GM12878 (cell line): ENCODE results near the gene NGDN. TPM values are rescaled to one million over a fixed set of nuclear protein-coding genes. Genes with fewer than 3 reads are reported as not detected.

Experiments used
- ATAC-seq: fragments of 200-7000 bp; cut with Tn5 transposase; 3 replicates; pipeline ENCODE4 v1.9.1; 2020; ENCODE audit warnings: mild to moderate bottlenecking, moderate library complexity
- BruUV-seq: library from RNA; stranded (reverse); fragments of 400-500 nt; replicated peaks from 2 replicates; lab custom pipeline; 2021; lab: Mats Ljungman, UMichigan
- CTCF ChIA-PET: fragments of 300-600 bp; sonication (Branson Sonifier 250); formaldehyde crosslinking; extraction: SDS; loops from one replicate; lab custom pipeline; 2021; ENCODE audit warnings: inconsistent platforms; lab: Yijun Ruan, JAX
- POLR2A ChIA-PET: fragments of 350-600 bp; formaldehyde crosslinking; extraction: SDS; loops from one replicate; lab custom pipeline; 2021; ENCODE audit warnings: inconsistent platforms; lab: Charles Lee
- RAD21 ChIA-PET: fragments of 300-600 bp; sonication (Branson Sonifier 250); formaldehyde crosslinking; loops from one replicate; lab custom pipeline; 2023; ENCODE audit warnings: antibody characterized with exemption; ENCODE audit not compliant: unreplicated experiment; lab: Charles Lee
- SMC1A ChIA-PET: fragments of 300-600 bp; sonication (Branson Sonifier 250); formaldehyde crosslinking; loops from one replicate; lab custom pipeline; 2023; ENCODE audit not compliant: unreplicated experiment, uncharacterized antibody; lab: Charles Lee
- DNase-seq: peaks from one replicate; pipeline ENCODE4 v3.0.0-alpha.2; 2011; ENCODE audit warnings: low read depth, low spot score
- FAIRE-seq: peaks from 3 replicates; lab custom pipeline; 2011; peaks lifted over from hg19 to GRCh38; lab: Jason Lieb, UNC
- H2AFZ ChIP-seq: 2 replicates; pipeline ENCODE4 v1.6.0; 2011; ENCODE audit warnings: low read depth, low read length, control low read depth; ENCODE audit not compliant: control insufficient read depth
- H3K27ac ChIP-seq: 2 replicates; pipeline ENCODE4 v1.5.1; 2011; ENCODE audit warnings: control low read depth; ENCODE audit not compliant: control insufficient read depth, insufficient read depth
- H3K27me3 ChIP-seq, 2 experiments: replicated peaks in 1 of 2; 2 replicates each; pipeline versions ENCODE4 v1.6.0 to v1.6.1; 2011; ENCODE audit warnings: low read length in 1 of 2; ENCODE audit not compliant: control insufficient read depth in 2 of 2, insufficient read depth in 2 of 2
- H3K36me3 ChIP-seq, 2 experiments: 2 replicates each; pipeline ENCODE4 v1.5.1; 2011; ENCODE audit warnings: low read length in 1 of 2; ENCODE audit not compliant: control insufficient read depth in 2 of 2, insufficient read depth in 2 of 2
- H3K4me1 ChIP-seq: 2 replicates; pipeline ENCODE4 v1.6.1; 2011; ENCODE audit warnings: mild to moderate bottlenecking, low read length, moderate library complexity, mixed read lengths; ENCODE audit not compliant: control insufficient read depth, insufficient read depth
- H3K4me2 ChIP-seq: 2 replicates; pipeline ENCODE4 v1.6.0; 2011; ENCODE audit warnings: control low read depth; ENCODE audit not compliant: control insufficient read depth, insufficient read depth
- H3K4me3 ChIP-seq: fragments of 200-600 bp; sonication (generic); 2 replicates; pipeline ENCODE4 v1.5.1; 2016
- H3K79me2 ChIP-seq: 2 replicates; pipeline ENCODE4 v1.6.0; 2011; ENCODE audit warnings: low read length; ENCODE audit not compliant: control insufficient read depth, insufficient read depth
- H3K9ac ChIP-seq: 2 replicates; pipeline ENCODE4 v1.8.0; 2011; ENCODE audit warnings: low read length, control low read depth, mixed read lengths; ENCODE audit not compliant: control insufficient read depth, insufficient read depth
- H3K9me3 ChIP-seq: replicated peaks from 3 replicates; pipeline ENCODE4 v1.5.1; 2011; ENCODE audit warnings: mild to moderate bottlenecking, low read length; ENCODE audit not compliant: control insufficient read depth, insufficient read depth
- H4K20me1 ChIP-seq: 2 replicates; pipeline ENCODE4 v1.6.0; 2011; ENCODE audit not compliant: control insufficient read depth, insufficient read depth
- CHD2 ChIP-seq: IDR thresholded peaks from 2 replicates; pipeline ENCODE4 v1.6.1; 2011; ENCODE audit warnings: low read depth, low read length, improper control_type of control experiment, borderline replicate concordance
- E2F4 ChIP-seq: IDR thresholded peaks from 2 replicates; pipeline ENCODE4 v1.6.1; 2012; ENCODE audit warnings: low read depth, low read length, improper control_type of control experiment
- EP300 ChIP-seq, 2 experiments: fragments of 150-350 bp in 1 of 2; IDR thresholded peaks; 2 replicates each; pipeline ENCODE4 v1.6.1; 2011 to 2012; ENCODE audit warnings: low read depth in 2 of 2, low read length in 2 of 2, borderline replicate concordance in 1 of 2, improper control_type of control experiment in 1 of 2, inconsistent platforms in 1 of 2; ENCODE audit not compliant: control insufficient read depth in 1 of 2
- KLF5 ChIP-seq: fragments of 450-650 bp; IDR thresholded peaks from 2 replicates; pipeline ENCODE4 v1.6.1; 2014; ENCODE audit warnings: mild to moderate bottlenecking; ENCODE audit not compliant: partially characterized antibody
- SIN3A ChIP-seq: IDR thresholded peaks from 2 replicates; pipeline ENCODE4 v1.6.1; 2012; ENCODE audit warnings: low read depth, low read length, improper control_type of control experiment
- SKIL ChIP-seq: fragments of 450-650 bp; IDR thresholded peaks from 2 replicates; pipeline ENCODE4 v1.6.1; 2017; ENCODE audit warnings: mild to moderate bottlenecking, low read depth, inconsistent platforms; ENCODE audit not compliant: poor library complexity, severe bottlenecking
- WGBS: methylation state at CpG from one replicate; pipeline ENCODE4 v1.1.6; 2016; ENCODE audit warnings: low lambda C conversion rate; ENCODE audit not compliant: insufficient replicate concordance, insufficient coverage; ENCODE audit errors: missing lambda C conversion rate; 5-methylcytosine and 5-hydroxymethylcytosine counted together
- in situ Hi-C: fragments of 300-500 bp; cut with MboI; formaldehyde crosslinking; loops from 9 replicates; pipeline ENCODE4 v1.14.3; 2018; ENCODE audit warnings: mixed read lengths
- intact Hi-C: fragments of 100-400 bp; cut with micrococcal nuclease; formaldehyde crosslinking; loops from one replicate; pipeline ENCODE4 v1.14.2; 2022; ENCODE audit not compliant: unreplicated experiment
- polyA plus RNA-seq, 11 experiments: library from polyadenylated mRNA; depleted of rRNA in 4 of 11; unstranded in 6 of 11; stranded (reverse) in 5 of 11; fragments of >200 nt; fragmentation: Nextera tagmentation in 4 of 11; fragmentation: Illumina TruSeq in 1 of 11; extraction: Ambion mirVana in 4 of 11; extraction: Trizol in 1 of 11; gene quantifications; 1 replicate in 1 of 11; 2 replicates in 10 of 11; pipeline versions ENCODE4 v1.2.1 to v1.2.3, GENCODE V29; 2011 to 2016; ENCODE audit warnings: inconsistent platforms in 2 of 11, missing spikeins in 2 of 11, low read depth in 1 of 11
- total RNA-seq, 4 experiments: library from RNA; depleted of rRNA in 3 of 4; stranded (reverse); fragments of >200 nt in 3 of 4; fragmentation: Illumina TruSeq in 1 of 4; extraction: Trizol in 1 of 4; gene quantifications; 2 replicates each; pipeline versions ENCODE4 v1.2.1 to v1.2.3, GENCODE V29; 2013 to 2021

Gene NGDN
- total and polyA plus RNA-seq, 10 of the 15 experiments (the other 5 are each of a cell fraction or from before 2014, with no cell fraction given): 40.4 to 163 (median 71.4) TPM

- 27% methylated on average over 6 of the region's 6 CpGs for WGBS
- TF ChIP-seq SKIL: no peak
- TF ChIP-seq E2F4: no peak
- TF ChIP-seq SIN3A: no peak
- no peak for TF ChIP-seq EP300 (IDR thresholded peaks at IDR 0.05; ENCODE audit: borderline replicate concordance in 1 of 2, control insufficient read depth in 1 of 2, low read depth in 2 of 2, low read length in 2 of 2)
- TF ChIP-seq CHD2: no peak
- TF ChIP-seq KLF5: no peak
- Histone ChIP-seq H3K4me1 (peaks cover 20% of the 10 kb centered on the region), H3K9me3 (no peaks in the 10 kb centered on the region; the same call in 2 of the 3 replicates), H3K9ac (no peak overlapping the region), H3K27me3 (no peaks in the 10 kb centered on the region; a peak in 1 of 4 replicates), H3K4me2 (no peak overlapping the region), H4K20me1 (no peaks in the 10 kb centered on the region), H3K36me3 (no peaks in the 10 kb centered on the region), H3K79me2 (no peaks in the 10 kb centered on the region), H3K4me3 (no peak overlapping the region), H3K27ac (no peak overlapping the region), H2AFZ (no peak overlapping the region)
- intact Hi-C loops (no loop called here), in situ Hi-C loops (no loop called here)
- DNase-seq (no peak), FAIRE-seq (no peak), ATAC-seq (no peak)
- ChIA-PET SMC1A (no interaction called here), RAD21 (no interaction called here), POLR2A (no interaction called here), CTCF (no interaction called here)
- no TSS peak for BruUV-seq
These were observed 25.6 kb upstream of the NGDN start for GRCh38 chr14:23443881-23444280.
